A673 (cell line): ENCODE results near the gene SNAP91.

Experiments used
- CTCF ChIP-seq: fragments of 300-800, 200-600 bp; sonication (generic); conservative IDR thresholded peaks from 2 replicates; pipeline ENCODE4 v1.5.1; 2017; ENCODE audit warnings: low read depth, mild to moderate bottlenecking, antibody characterized with exemption, low read length, moderate library complexity, mixed read lengths
- EZH2 ChIP-seq: fragments of 200-600 bp; sonication (generic); IDR thresholded peaks from 2 replicates; pipeline ENCODE4 v1.6.1; 2017; ENCODE audit warnings: borderline replicate concordance, low read depth, mild to moderate bottlenecking, mixed read lengths, antibody characterized with exemption, low read length; ENCODE audit not compliant: poor library complexity, severe bottlenecking

- no peak for TF ChIP-seq CTCF
- TF ChIP-seq EZH2 = no peak
These were observed 70.9 kb downstream of the SNAP91 start for GRCh38 chr6:83637953-83638352.
